ENCODE data around the gene STX7. TPM values are rescaled to one million over a fixed set of nuclear protein-coding genes. Genes with fewer than 3 reads are reported as not detected.
A peak's percentile ranks its signal among the peaks of the same experiment; 100 is the strongest.
"Not testable (repeated sequence)": the region's sequence is repeated elsewhere in the genome, so short reads cannot be mapped to it uniquely, and the experiment has no call there.

The STX7 gene
- total RNA-seq (10 to 100 TPM; 21.3 to 61.7 (median 39.6) TPM), polyA plus RNA-seq (10 to 100 TPM in 1 of 3 donors, 1 to 10 TPM in 2; 4.5 to 36.1 (median 8.8) TPM)
- long read RNA-seq, donor 1, full-length matches to known transcripts = 9 of 15 reads
- long read RNA-seq, donor 1, partial matches to known transcripts = 6 of 15 reads
- long read RNA-seq, donor 1, other reads (novel, unspliced or antisense) = 0 of 15 reads
- long read RNA-seq, donor 2, full-length matches to known transcripts = 15 of 25 reads
- long read RNA-seq, donor 2, partial matches to known transcripts = 10 of 25 reads
- long read RNA-seq, donor 2, other reads (novel, unspliced or antisense) = 0 of 25 reads
- long read RNA-seq, donor 3, full-length matches to known transcripts = 8 of 8 reads
- long read RNA-seq, donor 3, partial matches to known transcripts = 0 of 8 reads
- long read RNA-seq, donor 3, other reads (novel, unspliced or antisense) = 0 of 8 reads
- long read RNA-seq, donor 4, full-length matches to known transcripts = 15 of 23 reads
- long read RNA-seq, donor 4, partial matches to known transcripts = 4 of 23 reads
- long read RNA-seq, donor 4, other reads (novel, unspliced or antisense) = 4 of 23 reads
- long read RNA-seq, donor 5, full-length matches to known transcripts = 26 of 33 reads
- long read RNA-seq, donor 5, partial matches to known transcripts = 0 of 33 reads
- long read RNA-seq, donor 5, other reads (novel, unspliced or antisense) = 7 of 33 reads
- long read RNA-seq, donor 6, full-length matches to known transcripts = 20 of 26 reads
- long read RNA-seq, donor 6, partial matches to known transcripts = 0 of 26 reads
- long read RNA-seq, donor 6, other reads (novel, unspliced or antisense) = 6 of 26 reads
- long read RNA-seq, donor 7, full-length matches to known transcripts = 3 of 3 reads
- long read RNA-seq, donor 7, partial matches to known transcripts = 0 of 3 reads
- long read RNA-seq, donor 7, other reads (novel, unspliced or antisense) = 0 of 3 reads
- long read RNA-seq, donor 8, full-length matches to known transcripts = 17 of 17 reads
- long read RNA-seq, donor 8, partial matches to known transcripts = 0 of 17 reads
- long read RNA-seq, donor 8, other reads (novel, unspliced or antisense) = 0 of 17 reads
- long read RNA-seq, donor 9, full-length matches to known transcripts = 9 of 9 reads
- long read RNA-seq, donor 9, partial matches to known transcripts = 0 of 9 reads
- long read RNA-seq, donor 9, other reads (novel, unspliced or antisense) = 0 of 9 reads
- long read RNA-seq, donor 10, full-length matches to known transcripts = 5 of 5 reads
- long read RNA-seq, donor 10, partial matches to known transcripts = 0 of 5 reads
- long read RNA-seq, donor 10, other reads (novel, unspliced or antisense) = 0 of 5 reads

- peaks cover 17 to 33% of the 10 kb centered on the region in 2 donors for H3K4me1 ChIP-seq (replicated peaks in 1 of 2)
- intact Hi-C loops (cut with DNase I) = no loop called here
- no peaks in the 10 kb centered on the region for H3K9me3 ChIP-seq (replicated peaks in 1 of 3)
- peak within 1 kb of the TSS; percentile 33 to 93 (median 89) for H3K27ac ChIP-seq
- peak within 1 kb of the TSS; percentile 63 to 98 (median 86) for H3K4me3 ChIP-seq
- peak; percentile 89 to 94 (median 90) for DNase-seq
- WGBS, 4 donors = 0 to 1% (median 1%) methylated on average over 23 to 67 of the region's 67 CpGs
- TF ChIP-seq CTCF (IDR thresholded peaks at IDR 0.05) (no peak), POLR2A (IDR thresholded peaks at IDR 0.05) (peak; percentile 27 to 73)
- H3K36me3 ChIP-seq (replicated peaks in 1 of 2) = no peaks in the 10 kb centered on the region
- H3K27me3 ChIP-seq = no peaks in the 10 kb centered on the region
These were observed at the start of gene STX7 for GRCh38 chr6:132512638-132513632. TSS of gene STX7 (minus strand) at chr6:132513116. CDS start at chr6:132503530, 9,586 bp downstream.

GRCh38 chr6:132560087-132560486, 47.2 kb upstream of the STX7 start:
- H3K4me1 ChIP-seq (replicated peaks in 1 of 2); H3K27ac ChIP-seq; H3K36me3 ChIP-seq (replicated peaks in 1 of 2); H3K4me3 ChIP-seq; H3K9me3 ChIP-seq (replicated peaks in 1 of 3); H3K27me3 ChIP-seq; DNase-seq; intact Hi-C loops (cut with DNase I): not testable (repeated sequence)
- 50 to 76% (median 59%) methylated on average over 3 of the region's 3 CpGs for WGBS, 4 donors

- H3K27me3 ChIP-seq = no peaks in the 10 kb centered on the region
- DNase-seq = no peak
- H3K9me3 ChIP-seq (replicated peaks in 1 of 3) = no peaks in the 10 kb centered on the region
- H3K36me3 ChIP-seq (replicated peaks in 1 of 2) = no peaks in the 10 kb centered on the region
- intact Hi-C loops (cut with DNase I) = no loop called here
- H3K4me3 ChIP-seq = no peak within 1 kb of the TSS
- 91 to 94% (median 92%) methylated on average over 2 of the region's 2 CpGs for WGBS, 4 donors
- no peak within 1 kb of the TSS for H3K27ac ChIP-seq
- no peaks in the 10 kb centered on the region for H3K4me1 ChIP-seq (replicated peaks in 1 of 2)
- TF ChIP-seq POLR2A (IDR thresholded peaks at IDR 0.05) (no peak), CTCF (IDR thresholded peaks at IDR 0.05) (no peak)
These were observed 39.5 kb upstream of the STX7 start, which contains the start of gene TAAR8 for GRCh38 chr6:132552372-132552771. TSS of gene TAAR8 (plus strand) at chr6:132552672. CDS start at chr6:132552693, 21 bp downstream.
